Measurements from ENCODE around the gene PALLD.

- TF ChIP-seq CTCF (IDR thresholded peaks at IDR 0.05) (no peak), POLR2A (IDR thresholded peaks at IDR 0.05) (no peak)
Observed at GRCh38 chr4:168771251-168771650, 274.4 kb downstream of the PALLD start.

All from right lobe of liver (tissue), 4 donors.